H1 (cell line): ENCODE data around the gene ZBTB25. TPM values are rescaled to one million over a fixed set of nuclear protein-coding genes. Genes with fewer than 3 reads are reported as not detected.

ENCODE experiments used
- CBX5 ChIP-seq: fragments of 300-800, 300-1000 bp; sonication (generic); IDR thresholded peaks from 2 replicates; pipeline ENCODE4 v1.7.1; 2016; ENCODE audit warnings: antibody characterized with exemption, low read length, low read depth
- CEBPB ChIP-seq: IDR thresholded peaks from 2 replicates; pipeline ENCODE4 v1.6.1; 2012; ENCODE audit warnings: low read depth, low read length
- EGR1 ChIP-seq: IDR thresholded peaks from 2 replicates; pipeline ENCODE4 v1.6.1; 2011; ENCODE audit warnings: low read depth, low read length, borderline replicate concordance
- EP300 ChIP-seq, 2 experiments: IDR thresholded peaks; 1 replicate in 1 of 2; 2 replicates in 1 of 2; pipeline ENCODE4 v1.6.1; 2011 to 2012; ENCODE audit warnings: low read depth in 2 of 2, low read length in 2 of 2, mild to moderate bottlenecking in 2 of 2, borderline replicate concordance in 1 of 2, inconsistent platforms in 1 of 2, moderate library complexity in 1 of 2
- EZH2 ChIP-seq: fragments of 200-600 bp; sonication (generic); IDR thresholded peaks from 2 replicates; pipeline ENCODE4 v1.7.1; 2012; ENCODE audit warnings: low read depth, mild to moderate bottlenecking, moderate library complexity, low read length, inconsistent platforms; ENCODE audit not compliant: severe bottlenecking
- POLR2AphosphoS5 ChIP-seq: IDR thresholded peaks from 2 replicates; pipeline ENCODE4 v1.6.1; 2011; ENCODE audit warnings: low read depth, low read length
- RNF2 ChIP-seq: fragments of 200-900, 300-1000 bp; sonication (generic); IDR thresholded peaks from 2 replicates; pipeline ENCODE4 v1.7.1; 2016; ENCODE audit warnings: borderline replicate concordance, low read depth, mild to moderate bottlenecking, antibody characterized with exemption, low read length; ENCODE audit not compliant: poor library complexity, severe bottlenecking; ENCODE audit errors: missing control alignments
- SP4 ChIP-seq: IDR thresholded peaks from 2 replicates; pipeline ENCODE4 v1.6.1; 2012; ENCODE audit warnings: low read length, inconsistent platforms
- TCF12 ChIP-seq: IDR thresholded peaks from 2 replicates; pipeline ENCODE4 v1.6.1; 2011; ENCODE audit warnings: low read depth, mild to moderate bottlenecking, low read length
- polyA plus RNA-seq, 7 experiments: library from polyadenylated mRNA; depleted of rRNA in 3 of 7; stranded (reverse) in 5 of 7; unstranded in 2 of 7; fragments of >200 nt in 5 of 7; fragments of 200-250 nt in 2 of 7; gene quantifications; 1 replicate in 5 of 7; 2 replicates in 1 of 7; 4 replicates in 1 of 7; pipeline versions ENCODE4 v1.2.1 to v1.2.3, GENCODE V29; 2011 to 2013; ENCODE audit warnings: missing spikeins in 2 of 7, mixed read lengths in 2 of 7
- total RNA-seq: library from RNA; stranded (reverse); fragmentation: NEBNext Ultra II Directional; extraction: Animal tissue kit (Norgen Biotek cat#: 25700); gene quantifications from 2 replicates; pipeline ENCODE4 v1.2.1, GENCODE V29; 2021
- TF ChIP-seq, protein P1 (sequence below): fragments of 300-600 bp; sonication (generic); IDR thresholded peaks from 2 replicates; pipeline ENCODE4 v1.7.1; 2012; ENCODE audit warnings: low read length, moderate library complexity, mild to moderate bottlenecking, inconsistent platforms; ENCODE audit not compliant: insufficient replicate concordance

ZBTB25 gene
- total and polyA plus RNA-seq, 2 of the 8 experiments (the other 6 are each of a cell fraction or from before 2014, with no cell fraction given): 5.4 to 11.4 TPM

DNA sequence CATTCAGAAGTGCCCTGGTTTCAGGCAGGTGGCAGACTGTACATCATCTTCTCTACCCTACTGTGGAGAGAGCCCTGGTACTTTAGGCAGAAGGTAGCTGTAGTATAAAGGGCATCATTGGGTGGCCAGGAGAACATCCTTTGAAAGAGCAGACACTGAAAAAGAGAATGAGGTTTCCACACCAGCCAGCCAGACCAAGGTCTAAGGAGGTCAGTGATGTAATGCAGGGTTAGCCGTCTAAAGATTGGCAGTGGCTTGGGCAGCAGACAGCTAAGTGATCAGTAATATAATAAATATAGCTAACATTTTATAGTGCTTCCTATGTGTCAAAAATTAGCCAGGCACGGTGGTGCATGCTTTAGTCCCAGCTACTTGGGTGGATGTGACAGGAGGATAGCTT lies 12.0 kb downstream of the ZBTB25 start (continued):
- TF ChIP-seq, protein P1, sequence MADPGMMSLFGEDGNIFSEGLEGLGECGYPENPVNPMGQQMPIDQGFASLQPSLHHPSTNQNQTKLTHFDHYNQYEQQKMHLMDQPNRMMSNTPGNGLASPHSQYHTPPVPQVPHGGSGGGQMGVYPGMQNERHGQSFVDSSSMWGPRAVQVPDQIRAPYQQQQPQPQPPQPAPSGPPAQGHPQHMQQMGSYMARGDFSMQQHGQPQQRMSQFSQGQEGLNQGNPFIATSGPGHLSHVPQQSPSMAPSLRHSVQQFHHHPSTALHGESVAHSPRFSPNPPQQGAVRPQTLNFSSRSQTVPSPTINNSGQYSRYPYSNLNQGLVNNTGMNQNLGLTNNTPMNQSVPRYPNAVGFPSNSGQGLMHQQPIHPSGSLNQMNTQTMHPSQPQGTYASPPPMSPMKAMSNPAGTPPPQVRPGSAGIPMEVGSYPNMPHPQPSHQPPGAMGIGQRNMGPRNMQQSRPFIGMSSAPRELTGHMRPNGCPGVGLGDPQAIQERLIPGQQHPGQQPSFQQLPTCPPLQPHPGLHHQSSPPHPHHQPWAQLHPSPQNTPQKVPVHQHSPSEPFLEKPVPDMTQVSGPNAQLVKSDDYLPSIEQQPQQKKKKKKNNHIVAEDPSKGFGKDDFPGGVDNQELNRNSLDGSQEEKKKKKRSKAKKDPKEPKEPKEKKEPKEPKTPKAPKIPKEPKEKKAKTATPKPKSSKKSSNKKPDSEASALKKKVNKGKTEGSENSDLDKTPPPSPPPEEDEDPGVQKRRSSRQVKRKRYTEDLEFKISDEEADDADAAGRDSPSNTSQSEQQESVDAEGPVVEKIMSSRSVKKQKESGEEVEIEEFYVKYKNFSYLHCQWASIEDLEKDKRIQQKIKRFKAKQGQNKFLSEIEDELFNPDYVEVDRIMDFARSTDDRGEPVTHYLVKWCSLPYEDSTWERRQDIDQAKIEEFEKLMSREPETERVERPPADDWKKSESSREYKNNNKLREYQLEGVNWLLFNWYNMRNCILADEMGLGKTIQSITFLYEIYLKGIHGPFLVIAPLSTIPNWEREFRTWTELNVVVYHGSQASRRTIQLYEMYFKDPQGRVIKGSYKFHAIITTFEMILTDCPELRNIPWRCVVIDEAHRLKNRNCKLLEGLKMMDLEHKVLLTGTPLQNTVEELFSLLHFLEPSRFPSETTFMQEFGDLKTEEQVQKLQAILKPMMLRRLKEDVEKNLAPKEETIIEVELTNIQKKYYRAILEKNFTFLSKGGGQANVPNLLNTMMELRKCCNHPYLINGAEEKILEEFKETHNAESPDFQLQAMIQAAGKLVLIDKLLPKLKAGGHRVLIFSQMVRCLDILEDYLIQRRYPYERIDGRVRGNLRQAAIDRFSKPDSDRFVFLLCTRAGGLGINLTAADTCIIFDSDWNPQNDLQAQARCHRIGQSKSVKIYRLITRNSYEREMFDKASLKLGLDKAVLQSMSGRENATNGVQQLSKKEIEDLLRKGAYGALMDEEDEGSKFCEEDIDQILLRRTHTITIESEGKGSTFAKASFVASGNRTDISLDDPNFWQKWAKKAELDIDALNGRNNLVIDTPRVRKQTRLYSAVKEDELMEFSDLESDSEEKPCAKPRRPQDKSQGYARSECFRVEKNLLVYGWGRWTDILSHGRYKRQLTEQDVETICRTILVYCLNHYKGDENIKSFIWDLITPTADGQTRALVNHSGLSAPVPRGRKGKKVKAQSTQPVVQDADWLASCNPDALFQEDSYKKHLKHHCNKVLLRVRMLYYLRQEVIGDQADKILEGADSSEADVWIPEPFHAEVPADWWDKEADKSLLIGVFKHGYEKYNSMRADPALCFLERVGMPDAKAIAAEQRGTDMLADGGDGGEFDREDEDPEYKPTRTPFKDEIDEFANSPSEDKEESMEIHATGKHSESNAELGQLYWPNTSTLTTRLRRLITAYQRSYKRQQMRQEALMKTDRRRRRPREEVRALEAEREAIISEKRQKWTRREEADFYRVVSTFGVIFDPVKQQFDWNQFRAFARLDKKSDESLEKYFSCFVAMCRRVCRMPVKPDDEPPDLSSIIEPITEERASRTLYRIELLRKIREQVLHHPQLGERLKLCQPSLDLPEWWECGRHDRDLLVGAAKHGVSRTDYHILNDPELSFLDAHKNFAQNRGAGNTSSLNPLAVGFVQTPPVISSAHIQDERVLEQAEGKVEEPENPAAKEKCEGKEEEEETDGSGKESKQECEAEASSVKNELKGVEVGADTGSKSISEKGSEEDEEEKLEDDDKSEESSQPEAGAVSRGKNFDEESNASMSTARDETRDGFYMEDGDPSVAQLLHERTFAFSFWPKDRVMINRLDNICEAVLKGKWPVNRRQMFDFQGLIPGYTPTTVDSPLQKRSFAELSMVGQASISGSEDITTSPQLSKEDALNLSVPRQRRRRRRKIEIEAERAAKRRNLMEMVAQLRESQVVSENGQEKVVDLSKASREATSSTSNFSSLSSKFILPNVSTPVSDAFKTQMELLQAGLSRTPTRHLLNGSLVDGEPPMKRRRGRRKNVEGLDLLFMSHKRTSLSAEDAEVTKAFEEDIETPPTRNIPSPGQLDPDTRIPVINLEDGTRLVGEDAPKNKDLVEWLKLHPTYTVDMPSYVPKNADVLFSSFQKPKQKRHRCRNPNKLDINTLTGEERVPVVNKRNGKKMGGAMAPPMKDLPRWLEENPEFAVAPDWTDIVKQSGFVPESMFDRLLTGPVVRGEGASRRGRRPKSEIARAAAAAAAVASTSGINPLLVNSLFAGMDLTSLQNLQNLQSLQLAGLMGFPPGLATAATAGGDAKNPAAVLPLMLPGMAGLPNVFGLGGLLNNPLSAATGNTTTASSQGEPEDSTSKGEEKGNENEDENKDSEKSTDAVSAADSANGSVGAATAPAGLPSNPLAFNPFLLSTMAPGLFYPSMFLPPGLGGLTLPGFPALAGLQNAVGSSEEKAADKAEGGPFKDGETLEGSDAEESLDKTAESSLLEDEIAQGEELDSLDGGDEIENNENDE: no peak
- TF ChIP-seq EP300 (IDR thresholded peaks at IDR 0.05; ENCODE audit: borderline replicate concordance in 1 of 2, low read depth in 2 of 2, low read length in 2 of 2) (no peak), EGR1 (no peak), CEBPB (no peak), SP4 (no peak), CBX5 (no peak), POLR2AphosphoS5 (no peak), RNF2 (no peak), EZH2 (no peak), TCF12 (no peak)
- TF ChIP-seq, all 59 proteins: peak for 0
